NCI-H1694 (cell line): ENCODE results near the gene MFSD12.
"Not testable (repeated sequence)": the region's sequence is repeated elsewhere in the genome, so short reads cannot be mapped to it uniquely, and the experiment has no call there.

Source experiments
- DNase-seq: peaks from one replicate; lab custom pipeline; 2025; lab: John Stamatoyannopoulos, UW

The MFSD12 gene

DNA sequence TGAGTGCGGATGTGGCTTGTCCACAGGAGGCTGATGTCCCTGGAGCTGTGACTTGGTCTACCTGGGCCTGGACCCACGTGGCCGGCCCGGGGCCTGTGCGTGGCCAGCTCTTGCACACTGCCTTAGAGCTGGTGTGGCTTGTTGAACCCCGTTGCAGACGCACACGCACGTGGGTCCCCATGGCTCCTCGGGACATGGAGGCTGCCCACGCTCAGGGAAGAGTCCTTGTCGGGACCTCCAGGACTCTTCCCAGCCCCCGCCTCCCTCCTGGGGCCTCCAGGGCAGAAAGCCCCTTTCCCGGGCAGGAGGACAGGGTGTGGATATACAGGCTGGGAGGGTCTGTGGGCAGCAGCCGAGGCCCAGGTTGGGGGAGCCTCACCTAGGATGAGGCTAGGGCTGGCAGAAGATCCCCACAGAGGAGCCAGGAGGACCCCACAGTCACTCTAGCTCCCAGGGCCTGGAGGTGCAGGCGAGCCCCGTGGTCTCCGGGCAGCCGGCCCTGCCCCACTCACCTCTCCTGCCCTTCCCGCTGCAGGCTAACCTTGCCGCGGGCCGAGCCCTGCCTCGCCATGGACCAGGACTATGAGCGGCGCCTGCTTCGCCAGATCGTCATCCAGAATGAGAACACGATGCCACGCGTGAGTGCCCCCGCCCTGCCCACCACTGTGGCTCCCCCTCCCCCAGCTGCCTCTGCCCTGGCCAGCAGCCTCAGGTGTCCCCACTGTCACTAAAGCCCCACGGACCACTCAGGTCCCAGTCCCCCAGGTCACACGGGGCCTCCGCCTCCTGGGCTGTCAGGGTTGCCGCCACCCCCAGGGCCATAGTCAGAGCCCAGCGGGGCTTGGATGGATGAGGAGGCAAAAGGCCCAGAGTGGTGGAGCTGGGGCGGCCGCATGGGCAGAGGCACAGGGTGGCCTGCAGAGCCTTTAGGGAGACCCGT lies 34.7 kb downstream of the MFSD12 start:
- DNase-seq = no peak

DNA sequence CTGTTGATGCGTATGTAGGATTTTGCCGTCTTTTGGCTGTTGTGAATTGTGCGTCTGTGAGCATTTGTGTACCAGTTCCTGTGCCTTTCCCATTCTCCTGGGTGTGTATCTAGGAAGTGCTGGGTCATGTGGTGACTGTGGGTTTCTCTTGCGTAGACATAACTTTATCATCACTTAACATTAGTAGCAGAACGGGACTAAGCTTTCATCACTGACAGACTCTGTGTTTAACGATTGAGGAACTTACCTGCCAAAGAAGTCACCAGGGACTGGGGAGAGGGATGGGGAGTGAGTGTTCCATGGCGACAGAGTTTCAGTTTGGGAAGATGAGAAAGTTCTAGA lies 36.3 kb downstream of the MFSD12 start:
- no peak for DNase-seq

DNA sequence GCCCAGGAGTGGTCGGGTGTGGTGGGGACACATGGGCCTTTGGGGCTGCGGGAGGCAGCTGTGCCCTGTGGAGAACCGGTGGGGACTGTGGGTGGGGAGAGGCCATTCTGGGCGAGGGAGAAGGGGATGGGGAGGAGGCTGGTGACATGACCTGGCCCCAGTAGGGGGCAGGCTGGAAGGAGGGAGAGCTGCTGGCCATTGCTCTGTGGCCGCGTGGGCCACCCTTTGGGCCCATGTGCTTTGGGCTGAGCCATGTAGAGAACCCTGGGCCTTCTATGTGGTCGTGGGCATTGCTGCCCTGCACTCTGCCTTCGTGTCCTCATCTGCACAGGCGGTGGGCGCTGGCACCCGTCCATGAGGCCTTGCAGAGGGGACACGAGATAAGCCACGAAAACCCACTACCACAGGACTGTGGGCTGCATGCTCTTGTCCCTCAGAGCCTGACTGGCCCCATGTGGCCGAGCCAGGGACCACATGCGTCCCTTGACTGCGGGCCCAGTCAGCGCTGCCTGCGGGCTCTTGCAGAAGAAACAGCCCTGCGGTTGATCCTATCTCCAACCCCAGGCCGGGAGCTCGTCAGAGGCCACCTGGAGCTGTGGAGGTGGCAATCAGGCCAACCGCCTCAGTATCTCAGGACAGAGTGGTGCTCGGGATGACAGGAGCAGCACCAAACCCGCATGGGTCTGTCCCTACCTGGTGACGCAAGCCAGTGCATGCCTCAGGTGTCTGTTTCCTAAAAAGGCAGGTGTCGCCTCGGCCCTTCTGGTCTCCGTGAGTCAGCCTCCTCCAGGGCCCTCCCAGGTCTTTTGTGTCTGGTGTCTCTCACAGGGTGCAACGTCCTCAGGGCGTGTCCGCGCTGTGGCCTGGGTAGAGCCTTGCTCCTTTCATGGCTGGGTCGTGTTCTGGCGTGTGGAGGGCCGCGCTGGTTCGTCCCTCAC lies 37.0 kb downstream of the MFSD12 start:
- no peak for DNase-seq

- DNase-seq = no peak
These were observed 38.3 kb downstream of the MFSD12 start for GRCh38 chr19:3519126-3519525.

- DNase-seq = no peak
These were observed 38.7 kb downstream of the MFSD12 start for GRCh38 chr19:3518659-3519058.

DNA sequence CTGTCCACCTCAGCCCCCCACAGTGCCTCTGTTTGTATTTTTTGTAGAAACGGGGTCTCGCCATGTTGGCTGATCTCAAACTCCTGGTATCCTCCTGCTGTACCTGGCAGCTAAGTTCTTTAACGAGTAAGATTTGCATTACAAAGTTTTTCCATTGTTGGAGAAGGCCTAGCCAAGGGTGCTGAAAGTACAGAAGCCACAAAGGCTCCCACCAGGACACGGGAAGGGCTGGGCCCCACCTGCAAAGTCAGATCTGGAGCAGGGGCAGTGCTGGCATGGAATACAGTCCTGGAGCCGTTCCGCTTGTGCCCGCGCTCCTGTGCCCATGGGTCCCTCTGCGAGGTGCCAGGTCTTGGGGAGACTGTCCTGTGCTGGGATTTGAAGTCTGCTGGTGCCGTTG lies 39.1 kb downstream of the MFSD12 start:
- DNase-seq = no peak

- DNase-seq = no peak
These were observed 39.7 kb downstream of the MFSD12 start for GRCh38 chr19:3517638-3518037.

- DNase-seq = peak; percentile 31
These were observed 40.6 kb downstream of the MFSD12 start for GRCh38 chr19:3516675-3517207.

- DNase-seq = no peak
These were observed 41.4 kb downstream of the MFSD12 start for GRCh38 chr19:3515891-3516422.

DNA sequence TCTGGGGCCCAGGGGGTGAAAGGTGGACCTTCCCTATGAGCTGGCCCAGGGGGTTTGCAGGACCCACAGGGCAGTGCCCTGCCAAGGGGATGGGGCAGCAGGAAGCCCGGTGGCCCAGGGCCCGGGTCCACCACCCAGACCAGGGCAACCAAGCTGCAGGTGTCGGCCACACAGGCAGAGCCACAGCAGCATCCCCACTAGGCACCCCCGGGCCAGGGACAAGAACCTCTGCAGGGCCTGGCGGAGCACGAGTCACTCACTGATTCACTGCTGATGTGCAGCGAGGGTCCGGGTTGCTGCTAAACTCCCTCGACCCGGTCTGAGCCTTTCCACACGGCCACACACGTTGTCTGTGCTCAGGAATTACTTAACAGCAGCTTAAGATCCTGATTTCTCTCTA lies 42.5 kb downstream of the MFSD12 start:
- no peak for DNase-seq

GRCh38 chr19:3513229-3514140 lies 43.9 kb downstream of the MFSD12 start:
- no peak for DNase-seq

DNA sequence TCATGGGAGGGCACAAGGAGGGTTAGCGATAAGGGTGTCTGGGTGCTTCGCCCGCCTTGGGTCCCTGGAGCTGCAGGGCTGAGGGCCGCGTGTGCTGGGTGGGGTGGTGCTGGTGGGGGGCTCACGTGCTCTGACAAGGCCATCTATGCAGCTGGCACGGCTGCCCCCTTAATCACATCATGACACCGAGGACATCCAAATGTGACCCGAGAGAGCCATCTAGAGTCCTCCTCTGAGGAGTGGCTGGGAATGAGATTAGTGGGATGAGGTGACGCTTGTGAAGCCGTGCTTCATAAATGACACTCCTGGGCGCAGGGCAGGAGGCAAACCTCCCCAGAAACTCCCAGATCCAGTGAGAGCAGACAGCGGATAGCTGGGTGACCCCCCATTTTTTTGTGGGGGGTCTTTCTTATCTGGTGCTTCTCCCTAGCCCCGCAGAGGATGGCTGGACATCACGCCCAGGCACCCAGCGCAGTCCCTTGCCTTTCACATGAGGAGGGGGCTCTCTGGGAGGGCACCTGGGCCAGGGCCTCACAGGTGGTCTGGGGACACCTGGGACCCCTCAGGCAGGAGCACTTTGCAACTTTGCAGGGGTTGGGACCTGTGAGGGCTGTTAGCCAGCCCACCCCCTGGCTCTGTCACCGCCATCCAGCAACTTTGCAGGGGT lies 44.7 kb downstream of the MFSD12 start:
- no peak for DNase-seq

- DNase-seq = no peak
These were observed 45.7 kb downstream of the MFSD12 start for GRCh38 chr19:3511506-3512251.

- no peak for DNase-seq
These were observed 46.7 kb downstream of the MFSD12 start for GRCh38 chr19:3510727-3511126.

GRCh38 chr19:3509566-3509989 lies 47.8 kb downstream of the MFSD12 start:
- no peak for DNase-seq

GRCh38 chr19:3508771-3509535 lies 48.4 kb downstream of the MFSD12 start:
- DNase-seq = no peak

- not testable (repeated sequence) for DNase-seq
These were observed 49.2 kb downstream of the MFSD12 start for GRCh38 chr19:3508121-3508661.

- no peak for DNase-seq
These were observed 49.8 kb downstream of the MFSD12 start for GRCh38 chr19:3507371-3508120.
